ENCODE data around the gene SEC31B.

Gene SEC31B

GRCh38 chr10:100519311-100520051 lies at the start of gene SEC31B:
Gene SEC31B (minus strand): TSS chr10:100519861. CDS start chr10:100516952, 2,909 bp downstream.
- no peak for DNase-seq

GRCh38 chr10:100568912-100569311 lies 49.3 kb upstream of the SEC31B start:
- DNase-seq, result peak; percentile 10

GRCh38 chr10:100567826-100568225 lies 48.2 kb upstream of the SEC31B start:
- DNase-seq, result peak; percentile 28

GRCh38 chr10:100567249-100567648 lies 47.6 kb upstream of the SEC31B start:
- peak; percentile 37 for DNase-seq

GRCh38 chr10:100566561-100566960 lies 46.9 kb upstream of the SEC31B start:
- DNase-seq, result no peak

- DNase-seq, result peak; percentile 37
These were observed 45.7 kb upstream of the SEC31B start for GRCh38 chr10:100565206-100565985.

GRCh38 chr10:100562008-100562672 lies 42.5 kb upstream of the SEC31B start:
- DNase-seq, result peak; percentile 87

- DNase-seq, result no peak
These were observed 41.3 kb upstream of the SEC31B start for GRCh38 chr10:100561005-100561404.

GRCh38 chr10:100560248-100560647 lies 40.6 kb upstream of the SEC31B start:
- no peak for DNase-seq

- no peak for DNase-seq
These were observed 35.2 kb upstream of the SEC31B start for GRCh38 chr10:100554902-100555301.

GRCh38 chr10:100553929-100554328 lies 34.3 kb upstream of the SEC31B start:
- no peak for DNase-seq

- no peak for DNase-seq
These were observed 32.1 kb upstream of the SEC31B start for GRCh38 chr10:100551738-100552137.

GRCh38 chr10:100551196-100551595 lies 31.5 kb upstream of the SEC31B start:
- no peak for DNase-seq

GRCh38 chr10:100544950-100545349 lies 25.3 kb upstream of the SEC31B start:
- no peak for DNase-seq

GRCh38 chr10:100537475-100537874 lies 17.8 kb upstream of the SEC31B start:
- no peak for DNase-seq

- peak; percentile 86 for DNase-seq
These were observed 16.2 kb upstream of the SEC31B start, which contains the start of gene HIF1AN for GRCh38 chr10:100535715-100536353. Gene HIF1AN (plus strand): TSS chr10:100535943. CDS start chr10:100535959, 16 bp downstream.

GRCh38 chr10:100535338-100535714 lies 15.7 kb upstream of the SEC31B start:
- DNase-seq, result no peak

GRCh38 chr10:100534726-100535125 lies 15.1 kb upstream of the SEC31B start:
- no peak for DNase-seq

GRCh38 chr10:100531761-100532160 lies 12.1 kb upstream of the SEC31B start:
- no peak for DNase-seq

- DNase-seq, result peak; percentile 93
These were observed 10.0 kb upstream of the SEC31B start, which contains the start of gene NDUFB8 for GRCh38 chr10:100529475-100530298. Gene NDUFB8 (minus strand): TSS chr10:100529871. CDS start chr10:100529851, 20 bp downstream.

GRCh38 chr10:100528921-100529474 lies 9.3 kb upstream of the SEC31B start:
- DNase-seq, result no peak
